ENCODE measurements around the gene NCAPG2. TPM values are rescaled to one million over a fixed set of nuclear protein-coding genes. Genes with fewer than 3 reads are reported as not detected.
"Not testable (repeated sequence)": the region's sequence is repeated elsewhere in the genome, so short reads cannot be mapped to it uniquely, and the experiment has no call there.

The NCAPG2 gene
- polyA plus RNA-seq, 1 of the 3 experiments (the other 2 are of a cell fraction), result 25.0 TPM

- Histone ChIP-seq H3K9ac (no peak overlapping the region), H3K9me2 (no peaks in the 10 kb centered on the region), H2AFZ (ENCODE audit: low read depth) (no peak overlapping the region), H3K4me2 (no peak overlapping the region), H3K4me1 (ENCODE audit: control insufficient read depth in 1 of 2, insufficient read depth in 2 of 2, low read depth in 1 of 2, low read length in 1 of 2) (peaks cover 13 to 14% of the 10 kb centered on the region in 2 experiments; a peak in 3 of 4 replicates), H3K79me2 (ENCODE audit: insufficient read depth) (peaks cover 100% of the 10 kb centered on the region), H3K36me3 (replicated peaks in 1 of 2; ENCODE audit: control insufficient read depth in 1 of 2, insufficient read depth in 2 of 2, low read length in 1 of 2) (peaks cover 23 to 46% of the 10 kb centered on the region in 2 experiments), H3K27ac (ENCODE audit: low read depth in 2 of 2, low read length in 1 of 2) (no peak overlapping the region), H3K9me3 (no peaks in the 10 kb centered on the region), H3K27me3 (ENCODE audit: insufficient read depth) (no peaks in the 10 kb centered on the region), H4K20me1 (ENCODE audit: insufficient read depth) (no peaks in the 10 kb centered on the region), H3F3A (replicated peaks; ENCODE audit: insufficient read depth) (no peaks in the 10 kb centered on the region), H3K4me3 (ENCODE audit: low read depth in 2 of 2, low read length in 1 of 2) (no peak overlapping the region)
- TF ChIP-seq RFX5 (IDR thresholded peaks at IDR 0.05; ENCODE audit: low read length) (no peak), MAX (IDR thresholded peaks at IDR 0.05; ENCODE audit: low read depth) (no peak), MXI1 (IDR thresholded peaks at IDR 0.05; ENCODE audit: low read depth, low read length) (no peak), GABPA (IDR thresholded peaks at IDR 0.05; ENCODE audit: low read depth) (no peak), ZBTB33 (IDR thresholded peaks at IDR 0.05; ENCODE audit: borderline replicate concordance, low read depth) (no peak), PBX3 (IDR thresholded peaks at IDR 0.05) (no peak), GATA2 (CRISPR knock-in tag; IDR thresholded peaks at IDR 0.05) (no peak), RAD21 (IDR thresholded peaks at IDR 0.05; ENCODE audit: low read length) (no peak), RXRA (IDR thresholded peaks at IDR 0.05; ENCODE audit: borderline replicate concordance, low read depth) (no peak), SMC3 (IDR thresholded peaks at IDR 0.05; ENCODE audit: low read depth, low read length) (no peak), NFIC (IDR thresholded peaks at IDR 0.05; ENCODE audit: borderline replicate concordance) (no peak), CTCF (IDR thresholded peaks at IDR 0.05) (no peak)
- 88% methylated on average over 3 of the region's 3 CpGs for WGBS (ENCODE audit: low lambda C conversion rate)
- ChIA-PET POLR2A (no interaction called here), CTCF (interaction anchor here (0.8 to 5.5 kb wide), 3 partner anchors 10 to 279 kb away, joined by 3 to 69 read pairs (median 3); no protein-coding TSS in a partner anchor)
- DNase-seq, result no peak
Observed at GRCh38 chr7:158698657-158699195, 5.9 kb downstream of the NCAPG2 start.

- not testable (repeated sequence) for H4K20me1 ChIP-seq (ENCODE audit: insufficient read depth)
- peaks cover 100% of the 10 kb centered on the region for H3K79me2 ChIP-seq (ENCODE audit: insufficient read depth)
- 97% methylated on average over 2 of the region's 2 CpGs for WGBS (ENCODE audit: low lambda C conversion rate)
Observed at GRCh38 chr7:158697597-158697996, 7.0 kb downstream of the NCAPG2 start.

More at GRCh38 chr7:158697597-158697996, 7.0 kb downstream of the NCAPG2 start:
- H2AFZ ChIP-seq (ENCODE audit: low read depth); H3K27me3 ChIP-seq (ENCODE audit: insufficient read depth); H3K9ac ChIP-seq; H3K4me3 ChIP-seq (ENCODE audit: low read depth in 2 of 2, low read length in 1 of 2); H3K4me1 ChIP-seq (ENCODE audit: control insufficient read depth in 1 of 2, insufficient read depth in 2 of 2, low read depth in 1 of 2, low read length in 1 of 2); H3K4me2 ChIP-seq; H3F3A ChIP-seq (replicated peaks; ENCODE audit: insufficient read depth); H3K9me3 ChIP-seq; H3K27ac ChIP-seq (ENCODE audit: low read depth in 2 of 2, low read length in 1 of 2); POLR2A ChIA-PET; DNase-seq; H3K9me2 ChIP-seq: not testable (repeated sequence)
- CTCF ChIA-PET, result interaction anchor here (0.9 to 5.5 kb wide), 3 partner anchors 202 to 280 kb away, joined by 3 to 69 read pairs (median 6); no protein-coding TSS in a partner anchor
- H3K36me3 ChIP-seq (replicated peaks in 1 of 2; ENCODE audit: control insufficient read depth in 1 of 2, insufficient read depth in 2 of 2, low read length in 1 of 2), result peaks cover 23 to 52% of the 10 kb centered on the region in 2 experiments

Measured in SK-N-SH (cell line).